Spleen (tissue), 11 donors: ENCODE data around the gene C12orf42. TPM values are rescaled to one million over a fixed set of nuclear protein-coding genes. Genes with fewer than 3 reads are reported as not detected.

Experiments
- DNase-seq: peaks from one replicate; pipeline ENCODE4 v3.0.0-alpha.2; 2020
- H3K27ac ChIP-seq, 8 donors: fragments of 200-600 bp; sonication (generic) in 7 of 8; 1 replicate in 4 of 8; 2 replicates in 4 of 8; pipeline versions ENCODE4 v1.5.0 to v1.8.0; 2016 to 2021; ENCODE audit warnings: inconsistent platforms in 4 of 8, mild to moderate bottlenecking in 4 of 8, moderate library complexity in 1 of 8
- H3K27me3 ChIP-seq, 7 donors: fragments of 200-600 bp; sonication (generic) in 6 of 7; replicated peaks in 1 of 7; 1 replicate in 4 of 7; 2 replicates in 3 of 7; pipeline versions ENCODE4 v1.5.0 to v1.8.0; 2016 to 2021; ENCODE audit warnings: inconsistent platforms in 3 of 7, mild to moderate bottlenecking in 1 of 7
- H3K36me3 ChIP-seq, 6 donors: fragments of 200-600 bp; sonication (generic) in 5 of 6; 1 replicate in 4 of 6; 2 replicates in 2 of 6; pipeline versions ENCODE4 v1.5.0 to v1.8.0; 2016 to 2021; ENCODE audit warnings: inconsistent platforms in 2 of 6
- H3K4me1 ChIP-seq, 6 donors: fragments of 200-600 bp; sonication (generic) in 5 of 6; 1 replicate in 3 of 6; 2 replicates in 3 of 6; pipeline versions ENCODE4 v1.5.0 to v1.8.0; 2016 to 2021; ENCODE audit warnings: inconsistent platforms in 3 of 6
- H3K4me3 ChIP-seq, 8 donors: fragments of 200-600 bp; sonication (generic) in 7 of 8; 1 replicate in 4 of 8; 2 replicates in 4 of 8; pipeline versions ENCODE4 v1.5.0 to v1.8.0; 2016 to 2021; ENCODE audit warnings: inconsistent platforms in 4 of 8, mild to moderate bottlenecking in 4 of 8, moderate library complexity in 2 of 8
- H3K9me3 ChIP-seq, 8 donors: fragments of 200-600 bp; sonication (generic) in 7 of 8; 1 replicate in 4 of 8; 2 replicates in 4 of 8; pipeline versions ENCODE4 v1.5.0 to v1.8.0; 2016 to 2021; ENCODE audit warnings: inconsistent platforms in 4 of 8
- POLR2A ChIP-seq, 3 donors: fragments of 450-650 bp; IDR thresholded peaks; one replicate each; pipeline ENCODE4 v1.5.1; 2017; ENCODE audit warnings: antibody characterized with exemption in 3 of 3, mild to moderate bottlenecking in 1 of 3
- POLR2AphosphoS5 ChIP-seq, 3 donors: sonication (generic); formaldehyde crosslinking; IDR thresholded peaks; one replicate each; pipeline ENCODE4 v1.5.1; 2017; ENCODE audit warnings: antibody characterized with exemption in 3 of 3
- WGBS, 5 donors: extraction: QIAGEN DNeasy Blood & Tissue Kit in 3 of 5; methylation state at CpG; one replicate each; pipeline versions ENCODE4 v1.1.5 to v1.1.7; 2013 to 2018; 5-methylcytosine and 5-hydroxymethylcytosine counted together
- intact Hi-C: fragments of 100-400 bp; cut with DNase I; formaldehyde crosslinking; loops from one replicate; pipeline ENCODE4 v1.15.0; 2023; ENCODE audit warnings: low total_unique reads
- polyA plus RNA-seq, 3 donors: library from polyadenylated mRNA; stranded (reverse); fragments of 200-250 nt; gene quantifications; one replicate each; pipeline ENCODE4 v1.2.1, GENCODE V29; 2013
- total RNA-seq, 7 donors: library from RNA; depleted of rRNA in 3 of 7; stranded (reverse); fragments of >200 nt in 3 of 7; fragmentation: NEBNext Ultra II Directional in 4 of 7; extraction: Animal tissue kit (Norgen Biotek cat#: 25700) in 4 of 7; gene quantifications; one replicate each; pipeline versions ENCODE4 v1.1.0 to v1.2.1, GENCODE V29; 2016 to 2021
- TF ChIP-seq, protein P1 (sequence below), 11 experiments: fragments of 200-600 bp in 7 of 11; fragments of 450-650 bp in 4 of 11; sonication (generic) in 4 of 11; IDR thresholded peaks in 8 of 11; conservative IDR thresholded peaks in 3 of 11; 1 replicate in 7 of 11; 2 replicates in 4 of 11; pipeline versions ENCODE4 v1.4.0 to v1.8.0; 2016 to 2021; ENCODE audit warnings: antibody characterized with exemption in 11 of 11, inconsistent platforms in 4 of 11, mild to moderate bottlenecking in 1 of 11
- donor health status: healthy with polysubstance abuse.
- donor health status: DM: no; HTN: no; CAD: no; lungs with moderate emphysema.
- donor health status: DM: no; HTN: no; CAD: no.
- donor health status: Bipolar disorder and iron deficiency.
- donor health status: healthy.
- donor health status: DM: no; HTN: no; CAD: no.
- donor health status: DM: yes; HTN: yes; CAD: no.

Gene C12orf42
- total and polyA plus RNA-seq, 10 donors = 3.7 to 18.1 (median 11.9) TPM

DNA sequence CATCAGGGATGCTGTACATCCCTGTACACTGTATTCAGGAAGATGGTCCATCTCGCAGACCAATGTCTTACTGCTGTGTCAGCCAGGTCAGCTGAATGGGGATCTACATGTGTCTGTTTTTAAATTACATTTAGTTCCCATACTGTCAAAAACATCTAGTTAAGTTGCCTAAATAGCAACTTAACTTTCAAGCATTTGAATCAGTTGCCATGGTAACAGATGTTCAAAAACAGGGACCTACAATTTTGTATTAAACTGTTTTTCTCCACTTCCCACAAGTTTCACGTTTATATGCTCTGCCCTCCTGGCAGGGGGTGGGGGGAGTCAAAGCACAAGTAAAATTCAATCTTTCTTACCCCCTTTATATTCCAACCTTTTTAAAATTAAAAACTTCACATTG, 38.3 kb downstream of the C12orf42 start:
- no peak for DNase-seq
- WGBS, 5 donors = 58 to 70% (median 61%) methylated on average over 2 of the region's 2 CpGs

GRCh38 chr12:103456006-103456405, 39.8 kb downstream of the C12orf42 start:
- TF ChIP-seq POLR2A (IDR thresholded peaks at IDR 0.05) (no peak), POLR2AphosphoS5 (IDR thresholded peaks at IDR 0.05) (no peak)
- TF ChIP-seq, protein P1, sequence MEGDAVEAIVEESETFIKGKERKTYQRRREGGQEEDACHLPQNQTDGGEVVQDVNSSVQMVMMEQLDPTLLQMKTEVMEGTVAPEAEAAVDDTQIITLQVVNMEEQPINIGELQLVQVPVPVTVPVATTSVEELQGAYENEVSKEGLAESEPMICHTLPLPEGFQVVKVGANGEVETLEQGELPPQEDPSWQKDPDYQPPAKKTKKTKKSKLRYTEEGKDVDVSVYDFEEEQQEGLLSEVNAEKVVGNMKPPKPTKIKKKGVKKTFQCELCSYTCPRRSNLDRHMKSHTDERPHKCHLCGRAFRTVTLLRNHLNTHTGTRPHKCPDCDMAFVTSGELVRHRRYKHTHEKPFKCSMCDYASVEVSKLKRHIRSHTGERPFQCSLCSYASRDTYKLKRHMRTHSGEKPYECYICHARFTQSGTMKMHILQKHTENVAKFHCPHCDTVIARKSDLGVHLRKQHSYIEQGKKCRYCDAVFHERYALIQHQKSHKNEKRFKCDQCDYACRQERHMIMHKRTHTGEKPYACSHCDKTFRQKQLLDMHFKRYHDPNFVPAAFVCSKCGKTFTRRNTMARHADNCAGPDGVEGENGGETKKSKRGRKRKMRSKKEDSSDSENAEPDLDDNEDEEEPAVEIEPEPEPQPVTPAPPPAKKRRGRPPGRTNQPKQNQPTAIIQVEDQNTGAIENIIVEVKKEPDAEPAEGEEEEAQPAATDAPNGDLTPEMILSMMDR (IDR thresholded peaks at IDR 0.05 in 8 of 11, conservative IDR thresholded peaks at IDR 0.05 in 3 of 11) = no peak
- Histone ChIP-seq H3K4me3 (no peak overlapping the region), H3K27ac (peak overlapping the region in 4 of 8 donors; percentile 70 to 77 (median 72)), H3K27me3 (no peaks in the 10 kb centered on the region), H3K4me1 (peaks cover 4 to 32% (median 10%) of the 10 kb centered on the region in 6 donors), H3K9me3 (peaks cover 0 to 9% (median 0%) of the 10 kb centered on the region in 8 donors), H3K36me3 (no peaks in the 10 kb centered on the region)
- no peak for DNase-seq
- 74 to 87% (median 83%) methylated on average over 2 of the region's 2 CpGs for WGBS, 5 donors
- intact Hi-C loops = no loop called here

More for the DNA sequence above, 38.3 kb downstream of the C12orf42 start:
- H3K9me3 ChIP-seq = peaks cover 0 to 9% (median 0%) of the 10 kb centered on the region in 8 donors
- H3K27me3 ChIP-seq = no peaks in the 10 kb centered on the region
- TF ChIP-seq POLR2AphosphoS5 (IDR thresholded peaks at IDR 0.05) (no peak), POLR2A (IDR thresholded peaks at IDR 0.05) (no peak)
- TF ChIP-seq, protein P1 (IDR thresholded peaks at IDR 0.05 in 8 of 11, conservative IDR thresholded peaks at IDR 0.05 in 3 of 11) = no peak
- H3K4me3 ChIP-seq = no peak overlapping the region
- H3K27ac ChIP-seq = no peak overlapping the region
- intact Hi-C loops = no loop called here
- H3K4me1 ChIP-seq = peaks cover 4 to 33% (median 10%) of the 10 kb centered on the region in 6 donors
- no peaks in the 10 kb centered on the region for H3K36me3 ChIP-seq

DNA sequence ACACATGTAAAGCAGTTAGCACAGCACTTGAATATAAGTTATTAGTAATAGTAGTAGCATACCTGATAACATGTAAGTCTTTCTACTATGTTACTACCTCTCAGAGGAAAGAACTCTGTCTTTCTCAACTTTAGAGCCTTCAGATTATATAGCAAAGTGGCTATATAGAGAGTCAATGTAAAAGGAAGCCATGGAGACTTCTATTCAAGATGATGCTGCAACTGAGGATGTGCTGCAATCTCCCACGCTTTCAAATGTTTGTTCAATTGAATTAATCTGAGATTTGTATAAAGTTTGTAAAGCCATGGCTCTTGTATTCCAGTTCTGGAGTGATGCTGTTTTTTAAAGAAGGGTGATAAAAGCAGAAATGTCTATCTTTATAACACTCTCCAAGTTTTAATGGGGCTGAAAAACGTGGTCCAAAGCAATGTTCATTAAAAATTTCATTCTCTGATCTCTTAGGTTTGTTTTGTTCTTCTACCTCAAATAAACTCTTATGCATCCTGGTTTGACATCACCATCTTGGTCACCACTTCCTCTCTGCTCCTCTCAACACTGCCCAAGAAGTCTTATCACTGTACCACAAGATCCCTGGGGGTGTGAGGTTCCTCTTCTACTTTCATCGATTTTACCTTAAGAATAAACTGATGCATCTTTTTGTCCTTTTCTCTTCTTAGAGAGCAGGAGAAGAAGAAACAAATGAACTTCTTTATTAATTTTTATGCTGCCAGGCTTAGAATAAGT, 40.6 kb downstream of the C12orf42 start:
- WGBS, 5 donors = 23 to 46% (median 40%) methylated on average over 3 of the region's 3 CpGs
- Histone ChIP-seq H3K4me1 (peaks cover 4 to 32% (median 10%) of the 10 kb centered on the region in 6 donors), H3K36me3 (no peaks in the 10 kb centered on the region), H3K27me3 (no peaks in the 10 kb centered on the region), H3K9me3 (peaks cover 0 to 14% (median 0%) of the 10 kb centered on the region in 8 donors), H3K27ac (peak overlapping the region in 6 of 8 donors; percentile 2 to 77 (median 71)), H3K4me3 (no peak overlapping the region)
- DNase-seq = no peak
- intact Hi-C loops = no loop called here
- TF ChIP-seq POLR2AphosphoS5 (IDR thresholded peaks at IDR 0.05) (peak in 1 of 3 donors; percentile 48), POLR2A (IDR thresholded peaks at IDR 0.05) (no peak)

DNA sequence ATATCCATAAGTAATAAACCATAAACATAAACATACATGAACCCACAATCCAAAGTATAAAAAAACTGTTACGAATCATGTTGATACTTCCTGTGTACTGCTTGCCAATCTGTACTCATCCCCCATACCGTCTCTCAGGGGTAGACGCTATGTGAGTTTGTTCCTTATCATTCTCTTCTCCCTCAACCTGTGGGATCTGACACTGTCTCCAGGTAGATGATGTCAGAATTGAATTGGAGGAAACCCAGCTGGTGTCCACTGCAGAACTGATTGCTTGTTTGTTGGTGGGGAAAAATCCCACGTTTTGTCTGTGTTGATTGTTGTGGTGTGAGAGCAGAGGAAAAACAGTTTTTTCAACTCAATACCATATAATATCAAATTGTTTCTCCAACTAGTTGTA, 50.8 kb downstream of the C12orf42 start:
- H3K27me3 ChIP-seq = no peaks in the 10 kb centered on the region
- no peak overlapping the region for H3K4me3 ChIP-seq
- H3K4me1 ChIP-seq = peaks cover 0 to 36% (median 11%) of the 10 kb centered on the region in 6 donors
- DNase-seq = no peak
- no peak overlapping the region for H3K27ac ChIP-seq
- no peaks in the 10 kb centered on the region for H3K9me3 ChIP-seq
- intact Hi-C loops = no loop called here
- H3K36me3 ChIP-seq = no peaks in the 10 kb centered on the region
- TF ChIP-seq POLR2AphosphoS5 (IDR thresholded peaks at IDR 0.05) (no peak), POLR2A (IDR thresholded peaks at IDR 0.05) (no peak)
- TF ChIP-seq, protein P1 (IDR thresholded peaks at IDR 0.05 in 8 of 11, conservative IDR thresholded peaks at IDR 0.05 in 3 of 11) = no peak
- 42 to 71% (median 52%) methylated on average over 4 of the region's 4 CpGs for WGBS, 5 donors
